ENCODE measurements around the gene KRT86.
"Not testable (repeated sequence)": the region's sequence is repeated elsewhere in the genome, so short reads cannot be mapped to it uniquely, and the experiment has no call there.

Gene KRT86

GRCh38 chr12:52285172-52285745 is 10.8 kb downstream of the KRT86 start:
- Histone ChIP-seq H3K9ac (ENCODE audit: low read length) (no peak overlapping the region), H3K4me3 (ENCODE audit: low read length) (no peak overlapping the region), H3K36me3 (ENCODE audit: control insufficient read depth, insufficient read depth, low read length) (no peaks in the 10 kb centered on the region), H3K9me3 (ENCODE audit: control insufficient read depth, low read length) (no peaks in the 10 kb centered on the region), H3K27me3 (ENCODE audit: control insufficient read depth, insufficient read depth, low read length) (no peaks in the 10 kb centered on the region), H3K4me1 (ENCODE audit: control insufficient read depth, insufficient read depth, low read length) (peaks cover 12% of the 10 kb centered on the region)

GRCh38 chr12:52285851-52286530 is 11.5 kb downstream of the KRT86 start:
- H3K4me3 ChIP-seq (ENCODE audit: low read length), result no peak overlapping the region
- H3K4me1 ChIP-seq (ENCODE audit: control insufficient read depth, insufficient read depth, low read length), result peaks cover 5% of the 10 kb centered on the region
- H3K9me3 ChIP-seq (ENCODE audit: control insufficient read depth, low read length), result no peaks in the 10 kb centered on the region
- no peaks in the 10 kb centered on the region for H3K27me3 ChIP-seq (ENCODE audit: control insufficient read depth, insufficient read depth, low read length)
- H3K9ac ChIP-seq (ENCODE audit: low read length), result no peak overlapping the region
- no peaks in the 10 kb centered on the region for H3K36me3 ChIP-seq (ENCODE audit: control insufficient read depth, insufficient read depth, low read length)

- H3K4me3 ChIP-seq (ENCODE audit: low read length); H3K27me3 ChIP-seq (ENCODE audit: control insufficient read depth, insufficient read depth, low read length); H3K9ac ChIP-seq (ENCODE audit: low read length); H3K4me1 ChIP-seq (ENCODE audit: control insufficient read depth, insufficient read depth, low read length); H3K9me3 ChIP-seq (ENCODE audit: control insufficient read depth, low read length); H3K36me3 ChIP-seq (ENCODE audit: control insufficient read depth, insufficient read depth, low read length): not testable (repeated sequence)
Observed at GRCh38 chr12:52286857-52287785, 12.7 kb downstream of the KRT86 start.

- not testable (repeated sequence) for H3K27me3 ChIP-seq (ENCODE audit: control insufficient read depth, insufficient read depth, low read length); H3K9me3 ChIP-seq (ENCODE audit: control insufficient read depth, low read length); H3K9ac ChIP-seq (ENCODE audit: low read length); H3K36me3 ChIP-seq (ENCODE audit: control insufficient read depth, insufficient read depth, low read length); H3K4me3 ChIP-seq (ENCODE audit: low read length); H3K4me1 ChIP-seq (ENCODE audit: control insufficient read depth, insufficient read depth, low read length)
Observed at GRCh38 chr12:52287816-52288805, 13.7 kb downstream of the KRT86 start.

- not testable (repeated sequence) for H3K9me3 ChIP-seq (ENCODE audit: control insufficient read depth, low read length); H3K27me3 ChIP-seq (ENCODE audit: control insufficient read depth, insufficient read depth, low read length); H3K9ac ChIP-seq (ENCODE audit: low read length); H3K36me3 ChIP-seq (ENCODE audit: control insufficient read depth, insufficient read depth, low read length); H3K4me3 ChIP-seq (ENCODE audit: low read length); H3K4me1 ChIP-seq (ENCODE audit: control insufficient read depth, insufficient read depth, low read length)
Observed at GRCh38 chr12:52290483-52291134, 16.2 kb downstream of the KRT86 start.

GRCh38 chr12:52291267-52291935 is 17.0 kb downstream of the KRT86 start, which contains the start of gene KRT81:
Gene KRT81, minus strand, starts transcription at chr12:52291534. Its CDS starts 69 bp downstream, at chr12:52291465.
- no peak within 1 kb of the TSS for H3K9ac ChIP-seq (ENCODE audit: low read length)
- no peaks in the 10 kb centered on the region for H3K4me1 ChIP-seq (ENCODE audit: control insufficient read depth, insufficient read depth, low read length)
- H3K4me3 ChIP-seq (ENCODE audit: low read length), result no peak within 1 kb of the TSS
- no peaks in the 10 kb centered on the region for H3K36me3 ChIP-seq (ENCODE audit: control insufficient read depth, insufficient read depth, low read length)
- no peaks in the 10 kb centered on the region for H3K9me3 ChIP-seq (ENCODE audit: control insufficient read depth, low read length)
- H3K27me3 ChIP-seq (ENCODE audit: control insufficient read depth, insufficient read depth, low read length), result peaks cover 8% of the 10 kb centered on the region

GRCh38 chr12:52293926-52294325 is 19.5 kb downstream of the KRT86 start:
- H3K27me3 ChIP-seq (ENCODE audit: control insufficient read depth, insufficient read depth, low read length), result peaks cover 8% of the 10 kb centered on the region

GRCh38 chr12:52294803-52295202 is 20.4 kb downstream of the KRT86 start:
- Histone ChIP-seq H3K9me3 (ENCODE audit: control insufficient read depth, low read length) (no peaks in the 10 kb centered on the region), H3K4me3 (ENCODE audit: low read length) (no peak overlapping the region), H3K4me1 (ENCODE audit: control insufficient read depth, insufficient read depth, low read length) (no peaks in the 10 kb centered on the region), H3K36me3 (ENCODE audit: control insufficient read depth, insufficient read depth, low read length) (no peaks in the 10 kb centered on the region), H3K27me3 (ENCODE audit: control insufficient read depth, insufficient read depth, low read length) (peaks cover 8% of the 10 kb centered on the region), H3K9ac (ENCODE audit: low read length) (no peak overlapping the region)

More at GRCh38 chr12:52293926-52294325, 19.5 kb downstream of the KRT86 start:
- Histone ChIP-seq H3K9ac (ENCODE audit: low read length) (no peak overlapping the region), H3K4me3 (ENCODE audit: low read length) (no peak overlapping the region), H3K9me3 (ENCODE audit: control insufficient read depth, low read length) (no peaks in the 10 kb centered on the region), H3K36me3 (ENCODE audit: control insufficient read depth, insufficient read depth, low read length) (no peaks in the 10 kb centered on the region), H3K4me1 (ENCODE audit: control insufficient read depth, insufficient read depth, low read length) (no peaks in the 10 kb centered on the region)

GRCh38 chr12:52295663-52296062 is 21.2 kb downstream of the KRT86 start:
- no peak overlapping the region for H3K9ac ChIP-seq (ENCODE audit: low read length)
- H3K4me3 ChIP-seq (ENCODE audit: low read length), result no peak overlapping the region
- no peaks in the 10 kb centered on the region for H3K4me1 ChIP-seq (ENCODE audit: control insufficient read depth, insufficient read depth, low read length)
- peaks cover 8% of the 10 kb centered on the region for H3K27me3 ChIP-seq (ENCODE audit: control insufficient read depth, insufficient read depth, low read length)
- H3K36me3 ChIP-seq (ENCODE audit: control insufficient read depth, insufficient read depth, low read length), result no peaks in the 10 kb centered on the region
- H3K9me3 ChIP-seq (ENCODE audit: control insufficient read depth, low read length), result no peaks in the 10 kb centered on the region

GRCh38 chr12:52296572-52297215 is 22.2 kb downstream of the KRT86 start:
- Histone ChIP-seq H3K4me3 (ENCODE audit: low read length) (no peak overlapping the region), H3K9me3 (ENCODE audit: control insufficient read depth, low read length) (no peaks in the 10 kb centered on the region), H3K4me1 (ENCODE audit: control insufficient read depth, insufficient read depth, low read length) (no peaks in the 10 kb centered on the region), H3K9ac (ENCODE audit: low read length) (no peak overlapping the region), H3K36me3 (ENCODE audit: control insufficient read depth, insufficient read depth, low read length) (no peaks in the 10 kb centered on the region), H3K27me3 (ENCODE audit: control insufficient read depth, insufficient read depth, low read length) (peaks cover 13% of the 10 kb centered on the region)

Data from mucosa of stomach (tissue), 1 donor.